Common myeloid progenitor, CD34-positive (primary cell): ENCODE results near the gene NECTIN2.

Experiments used
- CTCF ChIA-PET: fragments of 350-600 bp; sonication (Branson Sonifier 250); formaldehyde crosslinking; loops from one replicate; lab custom pipeline; 2021; ENCODE audit warnings: antibody characterized with exemption; lab: Charles Lee
- POLR2A ChIA-PET: fragments of 350-600 bp; sonication (Branson Sonifier 250); formaldehyde crosslinking; loops from one replicate; lab custom pipeline; 2021; ENCODE audit warnings: antibody characterized with exemption; lab: Charles Lee
- DNase-seq, 3 donors: peaks; one replicate each; pipeline versions ENCODE4 v3.0.0 to v3.0.0-alpha.2; 2013
- H3K27ac ChIP-seq, 2 experiments: 1 replicate in 1 of 2; 2 replicates in 1 of 2; pipeline ENCODE4 v1.7.0; 2013; ENCODE audit warnings: inconsistent platforms in 2 of 2, low read length in 2 of 2, mild to moderate bottlenecking in 2 of 2, low read depth in 1 of 2, moderate library complexity in 1 of 2; ENCODE audit not compliant: severe bottlenecking in 2 of 2, insufficient read depth in 1 of 2, poor library complexity in 1 of 2
- H3K27me3 ChIP-seq, 5 experiments: replicated peaks in 2 of 5; 1 replicate in 3 of 5; 2 replicates in 2 of 5; pipeline versions ENCODE4 v1.6.1 to v1.7.0; 2013; ENCODE audit warnings: low read length in 4 of 5, mild to moderate bottlenecking in 2 of 5, moderate library complexity in 2 of 5, inconsistent platforms in 1 of 5; ENCODE audit not compliant: insufficient read depth in 5 of 5, control insufficient read depth in 4 of 5
- H3K36me3 ChIP-seq, 4 experiments: 1 replicate in 2 of 4; 2 replicates in 2 of 4; pipeline versions ENCODE4 v1.6.1 to v1.7.0; 2013; ENCODE audit warnings: low read length in 3 of 4, control low read depth in 1 of 4, mild to moderate bottlenecking in 1 of 4; ENCODE audit not compliant: control insufficient read depth in 4 of 4, insufficient read depth in 4 of 4
- H3K4me1 ChIP-seq, 4 experiments: 1 replicate in 3 of 4; 2 replicates in 1 of 4; pipeline versions ENCODE4 v1.6.1 to v1.7.1; 2013; ENCODE audit warnings: low read length in 3 of 4, mild to moderate bottlenecking in 3 of 4, control low read depth in 1 of 4, inconsistent platforms in 1 of 4, moderate library complexity in 1 of 4; ENCODE audit not compliant: control insufficient read depth in 4 of 4, insufficient read depth in 4 of 4; ENCODE audit errors: control extremely low read depth in 1 of 4
- H3K4me3 ChIP-seq, 7 experiments: 1 replicate in 4 of 7; 2 replicates in 3 of 7; pipeline versions ENCODE4 v1.5.1 to v1.7.0; 2013; ENCODE audit warnings: mild to moderate bottlenecking in 7 of 7, low read length in 6 of 7, moderate library complexity in 6 of 7, inconsistent platforms in 2 of 7, low read depth in 2 of 7, control low read depth in 1 of 7; ENCODE audit not compliant: insufficient read depth in 4 of 7, control insufficient read depth in 1 of 7; ENCODE audit errors: extremely low read depth in 1 of 7
- H3K9me3 ChIP-seq, 5 experiments: 1 replicate in 4 of 5; 2 replicates in 1 of 5; pipeline versions ENCODE4 v1.6.1 to v1.7.1; 2013; ENCODE audit warnings: low read length in 4 of 5, mild to moderate bottlenecking in 2 of 5, inconsistent platforms in 1 of 5, low read depth in 1 of 5, moderate library complexity in 1 of 5; ENCODE audit not compliant: control insufficient read depth in 4 of 5, insufficient read depth in 2 of 5; ENCODE audit errors: control extremely low read depth in 1 of 5
- whole genome bisulfite sequencing: methylation state at CpG from one replicate; pipeline ENCODE4 v1.1.5; 2013; ENCODE audit not compliant: insufficient coverage; 5-methylcytosine and 5-hydroxymethylcytosine counted together

Gene NECTIN2

GRCh38 chr19:44817725-44818465 is 28.2 kb upstream of the NECTIN2 start:
- POLR2A ChIA-PET, result no interaction called here
- DNase-seq, result no peak
- H3K27ac ChIP-seq, result no peak overlapping the region
- peaks cover 0 to 2% (median 0%) of the 10 kb centered on the region in 4 experiments for H3K4me1 ChIP-seq
- no peaks in the 10 kb centered on the region for H3K27me3 ChIP-seq
- no peaks in the 10 kb centered on the region for H3K9me3 ChIP-seq
- no peak overlapping the region for H3K4me3 ChIP-seq
- WGBS, result 94% methylated on average over 6 of the region's 8 CpGs
- H3K36me3 ChIP-seq, result no peaks in the 10 kb centered on the region
- CTCF ChIA-PET, result no interaction called here

GRCh38 chr19:44818466-44819031 is 27.5 kb upstream of the NECTIN2 start:
- POLR2A ChIA-PET, result no interaction called here
- no peaks in the 10 kb centered on the region for H3K36me3 ChIP-seq
- no peaks in the 10 kb centered on the region for H3K27me3 ChIP-seq
- H3K4me1 ChIP-seq, result peaks cover 0 to 2% (median 0%) of the 10 kb centered on the region in 4 experiments
- H3K9me3 ChIP-seq, result no peaks in the 10 kb centered on the region
- no peak overlapping the region for H3K27ac ChIP-seq
- CTCF ChIA-PET, result no interaction called here
- 98% methylated on average over 6 of the region's 20 CpGs for whole genome bisulfite sequencing
- DNase-seq, result no peak
- no peak overlapping the region for H3K4me3 ChIP-seq

- Histone ChIP-seq H3K36me3 (no peaks in the 10 kb centered on the region), H3K27ac (no peak overlapping the region), H3K9me3 (no peaks in the 10 kb centered on the region), H3K27me3 (no peaks in the 10 kb centered on the region), H3K4me3 (no peak overlapping the region), H3K4me1 (peaks cover 0 to 2% (median 0%) of the 10 kb centered on the region in 4 experiments)
- no peak for DNase-seq
- ChIA-PET POLR2A (no interaction called here), CTCF (interaction anchor here (0.7 to 1.3 kb wide), 2 partner anchors 24 to 25 kb away, joined by 3 read pairs; no protein-coding TSS in a partner anchor)
- WGBS, result 96% methylated on average over 28 of the region's 28 CpGs
These were observed 26.8 kb upstream of the NECTIN2 start for GRCh38 chr19:44819246-44819832.

- ChIA-PET CTCF (interaction anchor here (1.0 kb wide), 1 partner anchor 16 kb away, joined by 4 read pairs; no protein-coding TSS in a partner anchor), POLR2A (interaction anchor here (0.7 kb wide), 1 partner anchor 161 kb away, joined by 3 read pairs; no protein-coding TSS in a partner anchor)
- Histone ChIP-seq H3K9me3 (no peaks in the 10 kb centered on the region), H3K27me3 (no peaks in the 10 kb centered on the region), H3K4me1 (peaks cover 0 to 2% (median 0%) of the 10 kb centered on the region in 4 experiments), H3K4me3 (no peak overlapping the region), H3K36me3 (no peaks in the 10 kb centered on the region), H3K27ac (no peak overlapping the region)
- 83% methylated on average over 17 of the region's 35 CpGs for WGBS
- DNase-seq, result no peak
These were observed 25.2 kb upstream of the NECTIN2 start for GRCh38 chr19:44820648-44821609.

GRCh38 chr19:44822177-44822576 is 23.9 kb upstream of the NECTIN2 start:
- H3K36me3 ChIP-seq, result no peaks in the 10 kb centered on the region
- ChIA-PET CTCF (interaction anchor here (1.0 to 1.7 kb wide), 3 partner anchors 14 to 23 kb away, joined by 3 to 4 read pairs (median 4); no protein-coding TSS in a partner anchor), POLR2A (interaction anchor here (0.6 kb wide), 1 partner anchor 99 kb away, joined by 3 read pairs; no protein-coding TSS in a partner anchor)
- H3K27ac ChIP-seq, result no peak overlapping the region
- H3K27me3 ChIP-seq, result no peaks in the 10 kb centered on the region
- no peak overlapping the region for H3K4me3 ChIP-seq
- peaks cover 0 to 2% (median 0%) of the 10 kb centered on the region in 4 experiments for H3K4me1 ChIP-seq
- no peak for DNase-seq
- no peaks in the 10 kb centered on the region for H3K9me3 ChIP-seq
- 98% methylated on average over 10 of the region's 11 CpGs for WGBS

GRCh38 chr19:44822670-44823372 is 23.3 kb upstream of the NECTIN2 start:
- Histone ChIP-seq H3K4me3 (no peak overlapping the region), H3K36me3 (no peaks in the 10 kb centered on the region), H3K9me3 (no peaks in the 10 kb centered on the region), H3K27ac (no peak overlapping the region), H3K4me1 (peaks cover 0 to 2% (median 0%) of the 10 kb centered on the region in 4 experiments), H3K27me3 (no peaks in the 10 kb centered on the region)
- 87% methylated on average over 6 of the region's 10 CpGs for WGBS
- ChIA-PET CTCF (interaction anchor here (1.0 to 1.7 kb wide), 4 partner anchors 13 to 51 kb away, joined by 3 to 4 read pairs (median 4); no protein-coding TSS in a partner anchor), POLR2A (interaction anchor here (0.6 kb wide), 1 partner anchor 100 kb away, joined by 3 read pairs; no protein-coding TSS in a partner anchor)
- no peak for DNase-seq
